HG03521 (cell line): ENCODE results near the gene RNF214.
"Not testable (repeated sequence)": the region's sequence is repeated elsewhere in the genome, so short reads cannot be mapped to it uniquely, and the experiment has no call there.

Source experiments
- ATAC-seq: cut with Tn5 transposase; IDR thresholded peaks from one replicate; pipeline ENCODE4 v1.9.1; 2021; ENCODE audit warnings: mild to moderate bottlenecking, moderate library complexity; ENCODE audit not compliant: unreplicated experiment

Gene RNF214

DNA sequence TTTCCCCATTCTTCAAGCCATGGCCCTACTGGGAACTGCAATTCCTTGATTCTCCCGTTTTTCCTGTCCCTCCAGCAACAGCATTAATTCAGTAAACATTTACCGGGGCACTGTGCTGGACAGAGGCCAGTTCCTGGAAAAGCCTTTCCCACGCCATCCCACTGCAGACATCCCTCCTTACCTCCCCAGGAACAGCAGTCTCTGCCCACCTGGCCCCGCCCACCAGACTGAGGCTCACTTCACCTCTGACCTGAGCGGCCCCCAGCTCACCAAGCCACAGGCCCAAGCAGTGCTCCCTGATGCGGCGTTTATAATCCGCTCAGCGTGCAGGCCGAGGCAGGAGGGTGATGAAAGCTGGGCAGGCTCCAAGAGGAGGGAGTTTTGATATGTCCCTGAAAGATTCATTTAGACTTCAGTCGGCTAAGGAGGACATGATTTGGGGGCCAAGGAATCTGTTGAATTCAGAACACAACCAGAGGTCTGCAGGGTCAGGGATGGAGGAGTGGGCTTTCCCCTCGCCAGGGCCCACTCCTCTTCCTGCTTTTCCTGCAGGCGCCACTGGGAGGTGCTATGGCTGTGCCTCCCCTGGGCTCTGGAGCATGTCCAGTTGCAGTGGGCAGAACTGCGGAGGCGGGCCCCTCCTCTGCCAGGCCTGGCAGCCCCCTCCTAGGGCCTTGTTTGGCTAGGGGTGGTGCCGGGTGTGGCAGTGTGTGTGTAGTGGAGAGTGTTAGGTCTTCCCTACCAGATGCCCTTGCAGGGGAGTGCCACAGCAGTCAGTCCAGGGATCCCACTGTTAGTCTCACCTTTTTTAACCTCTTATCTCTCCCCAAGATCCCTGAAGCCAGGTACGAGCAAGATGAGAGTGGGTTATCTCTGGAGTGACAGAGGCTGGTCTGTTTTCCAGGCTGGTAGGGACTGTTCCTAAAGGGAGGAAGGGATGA, 34.7 kb upstream of the RNF214 start:
- ATAC-seq, result no peak

DNA sequence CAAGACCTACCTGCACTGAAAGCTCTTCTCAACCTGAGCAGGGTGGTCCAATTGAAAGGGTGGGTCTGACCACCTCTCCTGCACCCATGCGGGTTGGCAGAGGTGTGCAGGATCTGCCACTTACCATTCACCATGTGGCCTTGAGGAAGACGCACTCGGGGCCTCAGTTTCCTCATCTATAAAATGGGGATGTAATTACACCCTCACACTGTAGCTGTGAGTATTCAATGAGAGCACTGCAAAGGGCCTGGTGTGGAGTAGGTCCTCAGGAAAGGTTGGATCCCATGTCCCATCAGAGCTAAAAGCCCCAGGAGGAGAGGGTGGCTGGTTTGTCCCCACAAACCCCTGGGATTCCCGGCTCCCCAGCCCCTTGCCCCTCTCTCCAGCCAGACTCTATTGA, 33.9 kb upstream of the RNF214 start:
- no peak for ATAC-seq

DNA sequence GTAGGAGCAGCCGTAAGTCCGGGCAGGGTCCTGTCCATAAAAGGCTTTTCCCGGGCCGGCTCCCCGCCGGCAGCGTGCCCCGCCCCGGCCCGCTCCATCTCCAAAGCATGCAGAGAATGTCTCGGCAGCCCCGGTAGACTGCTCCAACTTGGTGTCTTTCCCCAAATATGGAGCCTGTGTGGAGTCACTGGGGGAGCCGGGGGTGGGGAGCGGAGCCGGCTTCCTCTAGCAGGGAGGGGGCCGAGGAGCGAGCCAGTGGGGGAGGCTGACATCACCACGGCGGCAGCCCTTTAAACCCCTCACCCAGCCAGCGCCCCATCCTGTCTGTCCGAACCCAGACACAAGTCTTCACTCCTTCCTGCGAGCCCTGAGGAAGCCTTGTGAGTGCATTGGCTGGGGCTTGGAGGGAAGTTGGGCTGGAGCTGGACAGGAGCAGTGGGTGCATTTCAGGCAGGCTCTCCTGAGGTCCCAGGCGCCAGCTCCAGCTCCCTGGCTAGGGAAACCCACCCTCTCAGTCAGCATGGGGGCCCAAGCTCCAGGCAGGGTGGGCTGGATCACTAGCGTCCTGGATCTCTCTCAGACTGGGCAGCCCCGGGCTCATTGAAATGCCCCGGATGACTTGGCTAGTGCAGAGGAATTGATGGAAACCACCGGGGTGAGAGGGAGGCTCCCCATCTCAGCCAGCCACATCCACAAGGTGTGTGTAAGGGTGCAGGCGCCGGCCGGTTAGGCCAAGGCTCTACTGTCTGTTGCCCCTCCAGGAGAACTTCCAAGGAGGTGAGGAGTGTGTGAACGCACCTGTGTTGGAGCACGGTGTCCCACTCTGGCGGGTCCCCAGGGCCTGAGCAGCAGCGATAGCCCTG, 33.2 kb upstream of the RNF214 start, which contains the start of gene TAGLN:
TSS of gene TAGLN (plus strand) at position 318 of the 863 bp plus-strand sequence. CDS start 3,644 bp downstream, outside the sequence.
- no peak for ATAC-seq

DNA sequence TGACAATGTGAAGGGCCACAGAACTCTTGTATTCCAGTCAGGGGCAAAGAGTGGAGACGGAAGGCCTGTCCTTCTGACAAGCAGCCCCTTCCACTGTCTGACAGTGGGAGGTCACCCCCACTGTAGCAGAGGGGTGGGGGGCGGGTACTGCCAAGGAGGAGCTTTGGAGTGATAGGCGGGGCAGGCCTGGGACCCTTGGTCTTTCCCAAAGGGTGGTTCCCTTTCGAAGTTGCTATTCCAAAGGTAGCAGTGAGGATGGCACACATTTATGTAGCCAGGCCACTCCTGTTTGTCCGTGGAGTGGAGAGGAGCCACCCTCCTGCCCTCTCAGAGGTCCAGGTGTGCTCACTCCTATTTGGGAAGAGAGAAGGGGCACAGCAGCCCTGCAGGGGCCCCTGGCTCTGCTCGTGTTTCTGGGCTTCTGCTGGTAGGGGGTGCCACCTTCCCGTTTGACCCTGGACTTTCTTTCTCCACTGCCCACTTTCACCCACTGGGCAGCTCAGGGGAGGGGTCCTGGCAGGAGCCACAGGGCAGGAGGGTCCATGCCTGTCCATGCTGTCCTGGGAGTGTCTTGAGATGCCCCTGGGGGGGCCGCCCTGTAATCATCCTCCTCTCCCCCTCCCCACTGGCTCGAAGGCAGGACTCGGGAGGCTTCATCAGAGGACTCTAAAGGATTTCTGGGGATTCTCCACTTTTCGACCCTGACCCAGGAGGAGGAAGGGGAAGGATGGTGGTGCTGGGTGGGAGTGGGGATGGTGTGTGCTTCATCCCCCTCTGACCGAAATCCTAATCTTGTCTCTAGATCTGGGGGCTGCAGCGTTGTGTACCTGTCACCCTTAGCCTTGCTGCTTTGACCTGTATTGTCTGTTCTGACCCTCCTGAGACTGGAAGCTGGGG, 32.3 kb upstream of the RNF214 start:
- no peak for ATAC-seq

DNA sequence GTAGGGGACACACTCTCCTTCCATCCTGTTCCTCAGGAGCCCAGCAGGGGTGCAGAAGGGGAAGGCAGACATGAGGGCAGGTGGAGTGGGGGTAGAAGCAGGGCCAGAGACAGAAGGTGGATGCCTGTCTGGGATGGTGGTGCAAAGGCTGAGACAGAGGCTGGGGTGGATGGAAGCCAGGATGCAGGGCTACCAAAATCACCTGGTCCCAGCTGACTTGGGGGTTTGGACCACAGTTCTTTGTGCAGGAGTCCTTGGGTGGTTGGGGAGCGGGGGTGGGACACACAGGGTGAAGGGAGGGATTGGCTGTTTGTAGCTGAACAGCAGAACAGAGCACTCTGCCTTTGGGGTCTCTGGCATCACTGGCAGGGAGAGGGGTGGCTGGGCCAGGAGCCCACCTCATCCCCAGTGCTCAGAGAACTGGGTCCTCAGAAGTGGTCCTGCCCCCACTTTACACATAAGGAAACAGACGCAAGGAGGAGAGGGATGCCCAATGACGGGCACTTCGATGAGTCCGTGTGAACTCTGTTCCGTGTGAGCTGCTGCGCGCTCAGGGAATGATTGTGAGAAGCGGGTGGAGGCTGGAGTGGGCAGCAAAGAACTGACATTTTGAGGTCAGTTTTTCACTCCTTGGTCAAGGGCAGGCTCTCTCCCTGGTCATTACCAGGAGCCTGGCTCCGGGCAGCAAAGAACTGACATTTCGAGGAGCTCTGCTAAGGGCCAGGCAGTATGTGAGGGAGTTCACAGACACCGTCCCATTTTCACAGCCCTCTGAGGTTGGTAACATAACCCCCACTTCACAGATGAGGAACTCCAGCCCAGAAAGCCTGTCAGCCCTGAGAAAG, 31.4 kb upstream of the RNF214 start:
- no peak for ATAC-seq

DNA sequence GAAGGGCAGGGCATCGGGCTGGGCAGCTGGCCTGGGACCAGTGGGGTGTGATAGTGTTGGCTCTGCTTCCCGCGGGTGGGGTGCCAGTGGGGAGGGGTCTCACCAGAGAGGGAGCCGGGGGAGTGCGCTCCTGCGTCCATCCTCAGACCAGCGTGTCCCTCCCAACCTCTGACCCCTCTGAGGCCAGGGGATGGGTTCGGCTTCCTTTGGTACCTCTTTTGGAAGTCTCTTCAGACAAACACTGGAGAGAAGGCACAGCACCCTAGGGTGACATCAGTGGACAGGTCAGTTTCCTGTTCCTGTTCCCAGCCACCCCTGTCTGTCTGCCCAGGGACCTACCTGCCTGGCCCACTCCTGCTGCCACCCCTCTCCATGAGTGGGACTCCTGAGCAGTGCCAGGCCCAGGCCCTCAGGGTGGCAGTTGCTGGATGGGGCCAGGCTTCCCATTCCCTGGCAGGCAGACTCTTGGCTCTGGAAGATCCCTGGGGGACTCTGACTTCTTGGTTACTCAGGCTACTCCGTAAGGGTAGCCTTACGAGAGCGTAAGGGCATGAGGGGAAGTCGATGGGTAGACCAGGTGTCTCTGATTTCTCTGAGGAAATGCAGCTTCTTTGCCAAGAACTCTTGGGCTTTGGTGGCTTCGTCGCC, 30.7 kb upstream of the RNF214 start:
- no peak for ATAC-seq

DNA sequence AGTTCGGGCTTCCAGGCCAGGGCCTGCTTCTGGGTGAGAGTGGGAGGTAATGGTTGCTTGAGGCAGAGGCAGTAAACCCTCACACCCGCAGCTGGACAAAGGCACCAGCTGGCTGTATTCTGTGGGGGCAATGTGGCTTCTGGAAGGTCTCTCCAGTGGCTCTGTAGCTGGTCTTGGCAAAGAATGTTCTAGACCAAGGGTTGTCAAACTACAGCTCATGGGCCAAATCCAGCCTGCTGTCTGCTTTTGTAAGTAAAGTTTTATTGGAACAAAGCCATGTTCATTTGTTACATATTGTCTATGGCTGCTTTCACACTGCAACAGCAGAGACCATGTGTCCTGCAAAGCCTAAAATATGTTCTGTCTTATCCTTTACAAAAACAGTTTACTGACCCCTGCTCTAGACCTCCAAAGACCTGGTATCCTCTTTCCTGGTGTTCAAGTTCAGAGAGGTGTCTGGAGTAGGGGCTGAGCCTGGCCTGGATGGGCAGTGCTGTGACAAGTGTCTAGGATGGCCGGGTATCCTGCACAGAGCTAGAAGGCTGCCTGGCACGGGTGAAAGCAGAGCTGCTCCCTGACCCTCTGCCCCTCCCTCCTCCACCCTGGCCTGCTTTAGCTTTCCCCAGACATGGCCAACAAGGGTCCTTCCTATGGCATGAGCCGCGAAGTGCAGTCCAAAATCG, 29.9 kb upstream of the RNF214 start:
- no peak for ATAC-seq

DNA sequence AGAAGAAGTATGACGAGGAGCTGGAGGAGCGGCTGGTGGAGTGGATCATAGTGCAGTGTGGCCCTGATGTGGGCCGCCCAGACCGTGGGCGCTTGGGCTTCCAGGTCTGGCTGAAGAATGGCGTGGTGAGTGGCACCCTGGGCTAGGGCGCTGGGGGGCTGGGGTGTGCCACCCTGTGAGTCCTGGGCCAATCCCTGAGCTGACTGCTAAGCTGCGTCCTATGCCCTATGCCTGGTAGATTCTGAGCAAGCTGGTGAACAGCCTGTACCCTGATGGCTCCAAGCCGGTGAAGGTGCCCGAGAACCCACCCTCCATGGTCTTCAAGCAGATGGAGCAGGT, 29.4 kb upstream of the RNF214 start:
- no peak for ATAC-seq

DNA sequence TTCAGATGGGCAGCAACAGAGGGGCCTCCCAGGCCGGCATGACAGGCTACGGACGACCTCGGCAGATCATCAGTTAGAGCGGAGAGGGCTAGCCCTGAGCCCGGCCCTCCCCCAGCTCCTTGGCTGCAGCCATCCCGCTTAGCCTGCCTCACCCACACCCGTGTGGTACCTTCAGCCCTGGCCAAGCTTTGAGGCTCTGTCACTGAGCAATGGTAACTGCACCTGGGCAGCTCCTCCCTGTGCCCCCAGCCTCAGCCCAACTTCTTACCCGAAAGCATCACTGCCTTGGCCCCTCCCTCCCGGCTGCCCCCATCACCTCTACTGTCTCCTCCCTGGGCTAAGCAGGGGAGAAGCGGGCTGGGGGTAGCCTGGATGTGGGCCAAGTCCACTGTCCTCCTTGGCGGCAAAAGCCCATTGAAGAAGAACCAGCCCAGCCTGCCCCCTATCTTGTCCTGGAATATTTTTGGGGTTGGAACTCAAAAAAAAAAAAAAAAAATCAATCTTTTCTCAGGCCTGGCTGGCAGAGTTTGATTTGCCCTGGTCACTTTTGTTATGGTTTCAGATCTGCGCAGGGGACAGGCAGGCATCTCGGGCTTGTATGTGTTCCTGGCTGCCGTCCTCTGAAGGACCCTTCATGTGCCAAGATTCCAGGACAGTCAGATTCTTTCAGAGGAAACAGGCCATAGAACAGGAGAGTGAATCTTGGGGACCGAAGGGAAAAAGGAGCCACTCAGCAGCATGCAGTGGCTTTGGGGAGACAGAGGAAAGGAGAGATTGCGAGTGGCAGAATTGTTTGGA, 28.0 kb upstream of the RNF214 start:
- no peak for ATAC-seq

DNA sequence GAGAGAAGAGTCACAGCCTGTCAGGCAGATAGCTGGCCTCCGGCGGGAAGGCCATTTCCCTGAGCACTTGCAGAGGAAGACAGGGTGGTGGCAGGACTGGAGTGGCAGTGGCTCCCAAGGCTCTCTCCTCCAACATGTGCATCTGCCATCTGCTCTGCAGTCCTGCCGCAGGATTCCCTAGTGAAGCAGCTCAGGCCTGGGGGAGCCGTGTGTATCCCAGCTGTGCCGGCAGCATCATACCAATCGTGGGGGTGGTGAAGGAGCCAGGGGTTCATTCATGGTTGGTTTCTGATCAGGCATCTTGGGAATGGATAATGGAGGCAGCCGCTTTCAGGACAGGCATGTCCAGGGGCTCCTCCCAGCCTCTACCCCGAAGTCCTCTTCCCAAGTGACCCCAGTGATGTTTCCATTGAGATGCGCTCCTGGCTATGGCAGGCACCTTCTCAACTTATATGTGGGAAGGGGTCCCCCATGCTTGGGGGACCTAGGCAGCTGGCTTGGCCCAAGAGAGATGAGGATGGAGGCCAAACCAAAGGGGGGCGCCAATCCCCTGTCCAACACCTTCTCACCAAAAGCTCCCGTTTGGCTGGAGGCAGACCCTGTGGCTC, 27.2 kb upstream of the RNF214 start:
- ATAC-seq, result no peak

DNA sequence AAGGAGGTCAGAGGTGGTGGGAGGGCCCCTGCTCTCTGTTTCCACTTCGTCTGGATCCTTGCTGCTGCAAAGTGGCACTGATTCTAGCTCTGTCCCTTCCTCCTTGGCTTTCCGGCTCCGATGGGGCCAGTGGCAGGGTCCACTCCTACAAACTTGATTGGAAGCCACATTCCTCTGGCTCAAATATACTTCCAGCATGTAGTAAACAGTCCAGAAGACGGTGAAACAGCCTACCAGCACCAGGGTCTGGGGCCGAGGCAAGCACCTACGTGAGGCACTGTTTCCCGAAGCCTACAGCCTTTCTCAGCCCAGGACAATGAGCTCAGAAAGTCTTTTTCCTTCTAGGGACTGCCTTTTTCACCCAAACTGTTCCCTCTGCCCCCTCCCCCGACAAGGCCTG, 26.4 kb upstream of the RNF214 start:
- ATAC-seq, result not testable (repeated sequence)

DNA sequence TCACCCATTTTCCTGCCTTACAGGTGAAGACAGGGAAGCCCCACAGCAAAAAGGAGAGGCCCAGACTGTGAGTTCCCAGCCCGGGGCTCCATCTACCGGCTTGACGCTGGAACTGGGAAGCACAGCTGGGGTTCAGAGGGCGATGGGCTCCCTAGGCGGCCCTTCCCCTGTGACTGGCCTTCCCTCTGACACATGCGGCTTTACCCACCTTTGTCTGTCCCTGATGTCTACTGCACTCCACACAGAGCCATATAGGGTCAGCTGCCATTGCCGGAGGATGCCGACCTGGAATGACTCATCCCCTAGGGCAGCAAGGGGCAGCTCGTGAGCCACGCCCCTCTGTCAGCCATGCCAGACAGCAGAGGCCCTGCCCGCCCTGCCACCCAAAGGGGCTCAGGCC, 25.6 kb upstream of the RNF214 start:
- not testable (repeated sequence) for ATAC-seq

DNA sequence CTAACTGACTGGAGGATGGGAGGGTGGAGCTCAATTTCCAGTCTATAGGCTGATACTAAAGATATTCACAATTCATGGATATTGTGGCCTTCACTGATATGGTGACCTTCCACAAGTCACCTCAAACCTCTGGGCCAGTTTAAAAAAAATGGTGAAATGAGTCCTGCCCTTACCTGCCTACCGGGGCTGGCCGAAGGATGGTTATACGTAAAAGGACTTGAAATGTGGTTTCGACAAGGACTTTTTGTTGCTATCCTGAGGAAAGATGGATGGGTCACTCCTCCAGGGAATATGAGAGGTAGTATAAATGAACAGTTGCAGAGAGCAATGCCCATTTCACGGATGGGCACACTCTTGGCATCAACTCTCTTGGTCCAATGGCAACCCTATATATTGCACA, 25.0 kb upstream of the RNF214 start:
- not testable (repeated sequence) for ATAC-seq

DNA sequence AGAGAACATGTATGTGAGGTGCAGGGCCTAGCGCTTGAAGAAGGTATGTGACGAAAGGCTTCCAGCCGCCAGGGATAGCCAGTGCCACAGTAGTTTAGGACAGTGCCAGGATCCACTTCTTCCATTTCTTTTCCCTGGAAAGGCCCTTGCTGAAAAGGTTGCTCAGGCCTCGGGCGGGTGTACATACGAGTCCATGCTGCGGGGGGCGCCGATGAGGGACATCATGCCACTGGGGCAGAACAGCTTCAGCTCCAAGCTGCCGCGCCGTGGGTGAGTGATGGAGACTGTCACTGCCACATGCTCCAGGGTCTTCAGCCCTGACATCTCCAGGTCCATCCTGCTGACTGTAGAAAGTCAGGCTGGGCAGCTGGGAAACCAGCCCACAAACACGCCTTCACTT, 23.8 kb upstream of the RNF214 start:
- not testable (repeated sequence) for ATAC-seq

DNA sequence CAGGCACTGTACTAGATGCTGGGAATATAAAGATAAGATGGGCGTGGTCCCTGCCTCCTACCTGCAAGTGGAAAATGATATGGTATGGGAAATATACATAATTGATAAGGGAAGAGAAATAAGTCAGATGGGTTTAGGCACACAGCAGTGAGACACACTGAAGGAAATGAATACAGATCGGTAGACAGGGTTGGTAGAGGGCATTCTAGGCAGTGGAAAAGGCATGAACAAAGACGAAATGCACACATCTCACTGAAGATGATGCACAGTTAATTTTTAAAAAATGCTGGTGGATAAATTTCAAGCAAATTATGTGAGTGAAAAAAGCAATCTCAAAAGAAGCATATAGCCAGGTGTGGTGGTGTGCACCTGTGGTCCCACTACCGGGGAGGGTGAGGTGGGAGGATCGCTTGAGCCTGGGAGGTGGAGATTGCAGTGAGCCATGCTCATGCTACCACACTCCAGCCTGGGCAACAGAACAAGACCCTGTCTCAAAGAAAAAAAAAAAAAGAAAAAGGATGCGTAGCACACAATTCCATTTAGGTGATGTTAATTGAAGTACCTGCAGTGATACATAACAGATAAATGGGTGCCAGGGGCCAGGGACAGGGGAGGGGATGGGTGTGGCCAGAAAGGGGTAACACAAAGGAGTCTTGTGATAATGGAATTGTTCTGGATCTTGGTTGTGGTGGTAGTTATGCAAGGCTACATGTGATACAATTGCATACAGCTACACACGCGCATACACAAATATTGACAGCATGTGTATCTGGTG, 22.9 kb upstream of the RNF214 start:
- not testable (repeated sequence) for ATAC-seq

DNA sequence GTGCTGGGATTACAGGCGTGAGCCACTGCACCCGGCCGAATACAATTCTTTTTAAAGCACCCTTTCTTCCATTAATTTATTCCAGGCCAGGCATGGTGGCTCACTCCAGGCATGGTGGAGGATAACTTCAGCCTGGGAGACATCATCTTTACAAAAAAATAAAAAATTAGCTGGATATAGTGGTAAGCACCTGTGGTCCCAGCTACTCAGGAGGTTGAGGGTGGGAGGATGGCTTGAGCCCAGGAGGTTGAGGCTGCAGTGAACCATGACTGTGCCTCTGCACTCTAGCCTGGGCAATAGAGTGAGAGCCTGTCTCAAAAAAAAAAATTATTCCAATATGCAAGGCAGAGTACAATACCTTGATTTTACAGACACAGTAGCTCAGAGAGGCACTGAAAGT, 21.9 kb upstream of the RNF214 start:
- ATAC-seq, result no peak
